Left lobe of liver (tissue), 2 donors: ENCODE measurements around the gene PELI2. TPM values are rescaled to one million over a fixed set of nuclear protein-coding genes. Genes with fewer than 3 reads are reported as not detected.

Experiments
- ATAC-seq: fragments of 200-7000 bp; cut with Tn5 transposase; one replicate; pipeline ENCODE4 v1.9.1; 2020; ENCODE audit warnings: mild to moderate bottlenecking, moderate library complexity
- DNase-seq: peaks from one replicate; pipeline ENCODE4 v3.0.0-alpha.2; 2020; ENCODE audit warnings: low spot score
- total RNA-seq: library from RNA; stranded (reverse); gene quantifications from one replicate; pipeline ENCODE4 v1.2.1, GENCODE V29; 2021
- donor health status: DM: no; HTN: no; CAD: no; lungs with moderate emphysema.
- donor health status: DM: no; HTN: yes; CAD: no.

Gene PELI2
- total RNA-seq, 1 donor from 2014 or later, result 1.1 TPM

- ATAC-seq, result peak; percentile 68
- peak; percentile 55 for DNase-seq
Measured at GRCh38 chr14:56119201-56119981, 1.2 kb downstream of the PELI2 start.

- peak; percentile 33 for ATAC-seq
Measured at GRCh38 chr14:56120091-56120691, 2.0 kb downstream of the PELI2 start.

GRCh38 chr14:56121816-56122215, 3.6 kb downstream of the PELI2 start:
- DNase-seq (no peak), ATAC-seq (no peak)

More at GRCh38 chr14:56120091-56120691, 2.0 kb downstream of the PELI2 start:
- no peak for DNase-seq

GRCh38 chr14:56122301-56122700, 4.1 kb downstream of the PELI2 start:
- ATAC-seq (no peak), DNase-seq (no peak)

- no peak for ATAC-seq
Measured at GRCh38 chr14:56124327-56124726, 6.1 kb downstream of the PELI2 start.

GRCh38 chr14:56125772-56126636, 7.8 kb downstream of the PELI2 start:
- ATAC-seq (no peak), DNase-seq (no peak)

More at GRCh38 chr14:56124327-56124726, 6.1 kb downstream of the PELI2 start:
- DNase-seq, result no peak

GRCh38 chr14:56126637-56126913, 8.4 kb downstream of the PELI2 start:
- DNase-seq (no peak), ATAC-seq (no peak)

GRCh38 chr14:56127156-56127555, 8.9 kb downstream of the PELI2 start:
- DNase-seq, result no peak
- no peak for ATAC-seq

GRCh38 chr14:56129092-56129491, 10.9 kb downstream of the PELI2 start:
- DNase-seq (no peak), ATAC-seq (peak; percentile 31)

GRCh38 chr14:56129933-56130332, 11.7 kb downstream of the PELI2 start:
- ATAC-seq (peak; percentile 37), DNase-seq (no peak)

GRCh38 chr14:56131004-56131864, 13.0 kb downstream of the PELI2 start:
- ATAC-seq, result peak; percentile 80

GRCh38 chr14:56131865-56132833, 13.9 kb downstream of the PELI2 start:
- DNase-seq (no peak), ATAC-seq (no peak)

More at GRCh38 chr14:56131004-56131864, 13.0 kb downstream of the PELI2 start:
- DNase-seq, result no peak

GRCh38 chr14:56133547-56133946, 15.3 kb downstream of the PELI2 start:
- no peak for DNase-seq
- no peak for ATAC-seq

GRCh38 chr14:56135001-56135400, 16.8 kb downstream of the PELI2 start:
- ATAC-seq (no peak), DNase-seq (no peak)

GRCh38 chr14:56135668-56136067, 17.5 kb downstream of the PELI2 start:
- ATAC-seq (no peak), DNase-seq (no peak)

- DNase-seq, result no peak
- no peak for ATAC-seq
Measured at GRCh38 chr14:56136571-56137452, 18.6 kb downstream of the PELI2 start.

GRCh38 chr14:56137453-56137807, 19.2 kb downstream of the PELI2 start:
- DNase-seq (no peak), ATAC-seq (no peak)

GRCh38 chr14:56137849-56138248, 19.6 kb downstream of the PELI2 start:
- ATAC-seq (no peak), DNase-seq (no peak)

GRCh38 chr14:56138928-56139327, 20.7 kb downstream of the PELI2 start:
- no peak for DNase-seq
- no peak for ATAC-seq
